GDM1 (cell line): ENCODE measurements around the gene ANAPC7.
"Not testable (repeated sequence)": the region's sequence is repeated elsewhere in the genome, so short reads cannot be mapped to it uniquely, and the experiment has no call there.

Experiments used
- DNase-seq: peaks from one replicate; lab custom pipeline; 2025; lab: John Stamatoyannopoulos, UW

The ANAPC7 gene

GRCh38 chr12:110403146-110403975 lies at the start of gene ANAPC7:
ANAPC7 (minus strand) TSS chr12:110403708; CDS start chr12:110403627, 81 bp downstream.
- peak; percentile 77 for DNase-seq

- DNase-seq, result no peak
These were observed 47.8 kb upstream of the ANAPC7 start for GRCh38 chr12:110451263-110451662.

- peak; percentile 94 for DNase-seq
These were observed 46.4 kb upstream of the ANAPC7 start, which contains the start of gene ARPC3 for GRCh38 chr12:110449799-110450497. ARPC3 (minus strand) TSS chr12:110450337; CDS start chr12:110450260, 77 bp downstream.

GRCh38 chr12:110444455-110444854 lies 40.9 kb upstream of the ANAPC7 start:
- no peak for DNase-seq

- DNase-seq, result no peak
These were observed 32.7 kb upstream of the ANAPC7 start for GRCh38 chr12:110436231-110436630.

- DNase-seq, result no peak
These were observed 28.6 kb upstream of the ANAPC7 start for GRCh38 chr12:110431957-110432587.

GRCh38 chr12:110429676-110430075 lies 26.2 kb upstream of the ANAPC7 start:
- not testable (repeated sequence) for DNase-seq

GRCh38 chr12:110426406-110426805 lies 22.9 kb upstream of the ANAPC7 start:
- no peak for DNase-seq

GRCh38 chr12:110424237-110424636 lies 20.7 kb upstream of the ANAPC7 start:
- no peak for DNase-seq

- no peak for DNase-seq
These were observed 18.2 kb upstream of the ANAPC7 start for GRCh38 chr12:110421701-110422100.

- DNase-seq, result no peak
These were observed 17.7 kb upstream of the ANAPC7 start for GRCh38 chr12:110421159-110421661.

- DNase-seq, result not testable (repeated sequence)
These were observed 17.1 kb upstream of the ANAPC7 start for GRCh38 chr12:110420644-110421043.

- DNase-seq, result not testable (repeated sequence)
These were observed 13.6 kb upstream of the ANAPC7 start for GRCh38 chr12:110417113-110417512.

- DNase-seq, result not testable (repeated sequence)
These were observed 6.6 kb upstream of the ANAPC7 start for GRCh38 chr12:110410086-110410485.

- not testable (repeated sequence) for DNase-seq
These were observed 1.7 kb upstream of the ANAPC7 start for GRCh38 chr12:110405126-110405662.

GRCh38 chr12:110403976-110404682 lies 621 bp upstream of the ANAPC7 start:
- DNase-seq, result peak; percentile 46

- DNase-seq, result no peak
These were observed 20.8 kb downstream of the ANAPC7 start for GRCh38 chr12:110382683-110383082.

GRCh38 chr12:110379631-110380030 lies 23.9 kb downstream of the ANAPC7 start:
- DNase-seq, result no peak

GRCh38 chr12:110379197-110379596 lies 24.3 kb downstream of the ANAPC7 start:
- no peak for DNase-seq

GRCh38 chr12:110378131-110378790 lies 25.2 kb downstream of the ANAPC7 start:
- not testable (repeated sequence) for DNase-seq
